WTC11 (cell line): Measurements from ENCODE around the gene SPRR1A.

Experiments used
- CREB1 ChIP-seq: sonication (generic); formaldehyde crosslinking; IDR thresholded peaks from 2 replicates; pipeline ENCODE4 v1.8.0; 2023; ENCODE audit warnings: mild to moderate bottlenecking, missing genetic modification reagents
- MYBL2 ChIP-seq: sonication (generic); formaldehyde crosslinking; IDR thresholded peaks from 2 replicates; pipeline ENCODE4 v1.8.1; 2023; ENCODE audit warnings: mild to moderate bottlenecking, moderate library complexity, missing genetic modification reagents
- TF ChIP-seq, protein P1 (sequence below): sonication (generic); formaldehyde crosslinking; IDR thresholded peaks from 2 replicates; pipeline ENCODE4 v1.8.0; 2022; ENCODE audit warnings: mild to moderate bottlenecking, missing genetic modification reagents
- TF ChIP-seq, protein P2 (sequence below): sonication (generic); formaldehyde crosslinking; IDR thresholded peaks from 2 replicates; pipeline ENCODE4 v1.8.1; 2022; ENCODE audit warnings: mild to moderate bottlenecking, moderate library complexity, missing genetic modification reagents
- TF ChIP-seq, protein P3 (sequence below): fragments of 200-600 bp; IDR thresholded peaks from 2 replicates; pipeline ENCODE4 v1.8.0; 2022; ENCODE audit warnings: antibody characterized with exemption

DNA sequence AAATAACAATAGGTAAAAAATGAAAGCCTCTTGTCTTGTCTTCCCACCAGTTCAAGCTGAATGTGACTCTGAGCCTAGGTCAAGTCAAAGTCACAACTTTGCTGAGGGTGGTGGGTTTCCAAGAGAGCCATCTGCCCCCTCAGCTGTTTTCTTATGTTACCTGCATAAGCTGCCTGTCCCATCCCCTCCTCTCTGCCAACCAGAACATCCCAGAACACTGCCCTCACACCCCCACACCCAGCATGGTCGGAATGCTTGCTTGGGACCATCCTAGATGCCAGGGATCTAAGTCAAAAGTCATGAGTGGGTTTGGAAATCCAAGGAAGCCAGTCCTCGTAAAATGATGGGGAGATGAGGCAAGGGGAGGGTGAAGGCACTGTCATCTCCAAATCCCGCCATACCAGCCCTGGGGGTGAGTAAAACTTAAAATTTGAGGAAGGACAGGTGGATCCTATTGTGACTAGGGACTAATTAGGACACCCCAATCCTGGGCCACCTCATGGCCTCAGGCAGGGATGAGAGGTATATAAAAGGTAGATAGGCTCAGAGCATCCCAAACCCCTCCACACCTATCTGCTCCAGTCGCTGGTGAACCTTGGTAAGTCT lies 37.1 kb upstream of the SPRR1A start, which contains the start of gene SPRR5:
- TF ChIP-seq, protein P1, sequence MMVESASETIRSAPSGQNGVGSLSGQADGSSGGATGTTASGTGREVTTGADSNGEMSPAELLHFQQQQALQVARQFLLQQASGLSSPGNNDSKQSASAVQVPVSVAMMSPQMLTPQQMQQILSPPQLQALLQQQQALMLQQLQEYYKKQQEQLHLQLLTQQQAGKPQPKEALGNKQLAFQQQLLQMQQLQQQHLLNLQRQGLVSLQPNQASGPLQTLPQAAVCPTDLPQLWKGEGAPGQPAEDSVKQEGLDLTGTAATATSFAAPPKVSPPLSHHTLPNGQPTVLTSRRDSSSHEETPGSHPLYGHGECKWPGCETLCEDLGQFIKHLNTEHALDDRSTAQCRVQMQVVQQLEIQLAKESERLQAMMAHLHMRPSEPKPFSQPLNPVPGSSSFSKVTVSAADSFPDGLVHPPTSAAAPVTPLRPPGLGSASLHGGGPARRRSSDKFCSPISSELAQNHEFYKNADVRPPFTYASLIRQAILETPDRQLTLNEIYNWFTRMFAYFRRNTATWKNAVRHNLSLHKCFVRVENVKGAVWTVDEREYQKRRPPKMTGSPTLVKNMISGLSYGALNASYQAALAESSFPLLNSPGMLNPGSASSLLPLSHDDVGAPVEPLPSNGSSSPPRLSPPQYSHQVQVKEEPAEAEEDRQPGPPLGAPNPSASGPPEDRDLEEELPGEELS (CRISPR knock-in tag) = no peak
- TF ChIP-seq, protein P2, sequence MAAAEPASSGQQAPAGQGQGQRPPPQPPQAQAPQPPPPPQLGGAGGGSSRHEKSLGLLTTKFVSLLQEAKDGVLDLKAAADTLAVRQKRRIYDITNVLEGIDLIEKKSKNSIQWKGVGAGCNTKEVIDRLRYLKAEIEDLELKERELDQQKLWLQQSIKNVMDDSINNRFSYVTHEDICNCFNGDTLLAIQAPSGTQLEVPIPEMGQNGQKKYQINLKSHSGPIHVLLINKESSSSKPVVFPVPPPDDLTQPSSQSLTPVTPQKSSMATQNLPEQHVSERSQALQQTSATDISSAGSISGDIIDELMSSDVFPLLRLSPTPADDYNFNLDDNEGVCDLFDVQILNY (CRISPR knock-in tag) = no peak
- TF ChIP-seq CREB1 (CRISPR knock-in tag) (no peak), MYBL2 (CRISPR knock-in tag) (no peak)
- TF ChIP-seq, protein P3, sequence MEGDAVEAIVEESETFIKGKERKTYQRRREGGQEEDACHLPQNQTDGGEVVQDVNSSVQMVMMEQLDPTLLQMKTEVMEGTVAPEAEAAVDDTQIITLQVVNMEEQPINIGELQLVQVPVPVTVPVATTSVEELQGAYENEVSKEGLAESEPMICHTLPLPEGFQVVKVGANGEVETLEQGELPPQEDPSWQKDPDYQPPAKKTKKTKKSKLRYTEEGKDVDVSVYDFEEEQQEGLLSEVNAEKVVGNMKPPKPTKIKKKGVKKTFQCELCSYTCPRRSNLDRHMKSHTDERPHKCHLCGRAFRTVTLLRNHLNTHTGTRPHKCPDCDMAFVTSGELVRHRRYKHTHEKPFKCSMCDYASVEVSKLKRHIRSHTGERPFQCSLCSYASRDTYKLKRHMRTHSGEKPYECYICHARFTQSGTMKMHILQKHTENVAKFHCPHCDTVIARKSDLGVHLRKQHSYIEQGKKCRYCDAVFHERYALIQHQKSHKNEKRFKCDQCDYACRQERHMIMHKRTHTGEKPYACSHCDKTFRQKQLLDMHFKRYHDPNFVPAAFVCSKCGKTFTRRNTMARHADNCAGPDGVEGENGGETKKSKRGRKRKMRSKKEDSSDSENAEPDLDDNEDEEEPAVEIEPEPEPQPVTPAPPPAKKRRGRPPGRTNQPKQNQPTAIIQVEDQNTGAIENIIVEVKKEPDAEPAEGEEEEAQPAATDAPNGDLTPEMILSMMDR = no peak
